IMR-90 (cell line): ENCODE data around the gene KCTD2. TPM values are rescaled to one million over a fixed set of nuclear protein-coding genes. Genes with fewer than 3 reads are reported as not detected.
"Not testable (repeated sequence)": the region's sequence is repeated elsewhere in the genome, so short reads cannot be mapped to it uniquely, and the experiment has no call there.

ENCODE experiments used
- ATAC-seq: fragments of 200-7000 bp; cut with Tn5 transposase; 2 replicates; pipeline ENCODE4 v1.9.1; 2020; ENCODE audit warnings: low read depth, mild to moderate bottlenecking, moderate library complexity
- BruUV-seq: library from RNA; stranded (reverse); fragments of 400-500 nt; replicated peaks from 2 replicates; lab custom pipeline; 2021; lab: Mats Ljungman, UMichigan
- CTCF ChIA-PET: fragments of 300-600 bp; formaldehyde crosslinking; extraction: SDS; loops from one replicate; lab custom pipeline; 2021; ENCODE audit warnings: antibody characterized with exemption; lab: Yijun Ruan, JAX
- POLR2A ChIA-PET: fragments of 300-600 bp; sonication (Branson Sonifier 250); formaldehyde crosslinking; loops from one replicate; lab custom pipeline; 2022; ENCODE audit warnings: antibody characterized with exemption; ENCODE audit not compliant: unreplicated experiment; lab: Charles Lee
- DNase-seq: peaks from one replicate; pipeline ENCODE4 v3.0.0; 2013
- H2AFZ ChIP-seq: replicated peaks from 2 replicates; pipeline ENCODE3; 2013; ENCODE audit warnings: low read length, mild to moderate bottlenecking; ENCODE audit not compliant: poor library complexity
- H2AK5ac ChIP-seq: 2 replicates; pipeline ENCODE4 v1.6.1; 2013; ENCODE audit warnings: low read depth, low read length, inconsistent platforms
- H2AK9ac ChIP-seq: replicated peaks from 2 replicates; pipeline ENCODE3; 2013; ENCODE audit warnings: mild to moderate bottlenecking, low read depth, low read length, moderate library complexity; ENCODE audit not compliant: poor library complexity
- H2BK120ac ChIP-seq: 2 replicates; pipeline ENCODE4 v1.6.1; 2013; ENCODE audit warnings: low read depth, low read length, inconsistent platforms
- H2BK15ac ChIP-seq: 3 replicates; pipeline ENCODE4 v1.6.1; 2013; ENCODE audit warnings: low read depth, low read length, inconsistent platforms
- H2BK20ac ChIP-seq: 2 replicates; pipeline ENCODE4 v1.6.1; 2013; ENCODE audit warnings: low read depth, mild to moderate bottlenecking, inconsistent platforms, low read length, moderate library complexity
- H2BK5ac ChIP-seq: 2 replicates; pipeline ENCODE4 v1.6.1; 2013; ENCODE audit warnings: mild to moderate bottlenecking, low read depth, low read length, inconsistent platforms; ENCODE audit not compliant: poor library complexity, severe bottlenecking
- H3K14ac ChIP-seq: replicated peaks from 2 replicates; pipeline ENCODE4 v1.6.1; 2013; ENCODE audit warnings: low read depth, low read length, inconsistent platforms
- H3K18ac ChIP-seq: 2 replicates; pipeline ENCODE4 v1.6.1; 2013; ENCODE audit warnings: low read depth, low read length, control low read depth
- H3K23ac ChIP-seq: 2 replicates; pipeline ENCODE4 v1.6.1; 2013; ENCODE audit warnings: low read depth, low read length, inconsistent platforms
- H3K27ac ChIP-seq: 2 replicates; pipeline ENCODE4 v1.5.1; 2013; ENCODE audit warnings: mild to moderate bottlenecking, control low read depth, low read length; ENCODE audit not compliant: insufficient read depth
- H3K27me3 ChIP-seq: 2 replicates; pipeline ENCODE4 v1.6.1; 2013; ENCODE audit warnings: low read length; ENCODE audit not compliant: control insufficient read depth, insufficient read depth
- H3K36me3 ChIP-seq: 2 replicates; pipeline ENCODE4 v1.6.1; 2013; ENCODE audit warnings: low read length, mixed read lengths; ENCODE audit not compliant: control insufficient read depth, insufficient read depth
- H3K4ac ChIP-seq: 2 replicates; pipeline ENCODE4 v1.6.1; 2013; ENCODE audit warnings: low read depth, low read length, inconsistent platforms
- H3K4me1 ChIP-seq: 2 replicates; pipeline ENCODE4 v1.6.1; 2013; ENCODE audit warnings: low read length, mixed read lengths; ENCODE audit not compliant: control insufficient read depth, insufficient read depth
- H3K4me2 ChIP-seq: 2 replicates; pipeline ENCODE4 v1.6.1; 2013; ENCODE audit warnings: low read depth, mild to moderate bottlenecking, control low read depth, low read length, moderate library complexity
- H3K4me3 ChIP-seq: 2 replicates; pipeline ENCODE4 v1.5.1; 2013; ENCODE audit warnings: low read depth, mild to moderate bottlenecking, control low read depth, low read length, moderate library complexity; ENCODE audit not compliant: insufficient read depth
- H3K56ac ChIP-seq: 2 replicates; pipeline ENCODE4 v1.6.1; 2013; ENCODE audit warnings: low read length, inconsistent platforms; ENCODE audit not compliant: insufficient read depth; ENCODE audit errors: extremely low read depth
- H3K79me1 ChIP-seq, 2 experiments: 2 replicates each; pipeline ENCODE4 v1.6.1; 2013; ENCODE audit warnings: low read length in 2 of 2, inconsistent platforms in 1 of 2, low read depth in 1 of 2
- H3K9ac ChIP-seq: 2 replicates; pipeline ENCODE4 v1.6.1; 2013; ENCODE audit warnings: low read depth, low read length, control low read depth
- H3K9me1 ChIP-seq: 2 replicates; pipeline ENCODE4 v1.6.1; 2013; ENCODE audit warnings: low read length, inconsistent platforms; ENCODE audit not compliant: insufficient read depth
- H3K9me3 ChIP-seq: 2 replicates; pipeline ENCODE4 v1.6.1; 2013; ENCODE audit warnings: low read length; ENCODE audit not compliant: control insufficient read depth, insufficient read depth
- H4K20me1 ChIP-seq: 2 replicates; pipeline ENCODE4 v1.6.1; 2013; ENCODE audit warnings: low read length, inconsistent platforms; ENCODE audit not compliant: insufficient read depth
- H4K5ac ChIP-seq: 2 replicates; pipeline ENCODE4 v1.6.1; 2013; ENCODE audit warnings: mild to moderate bottlenecking, low read depth, low read length, control low read depth
- H4K8ac ChIP-seq, 2 experiments: 2 replicates each; pipeline ENCODE4 v1.6.1; 2013; ENCODE audit warnings: low read depth in 2 of 2, low read length in 2 of 2, control low read depth in 1 of 2, inconsistent platforms in 1 of 2
- H4K91ac ChIP-seq: 2 replicates; pipeline ENCODE4 v1.6.1; 2013; ENCODE audit warnings: low read depth, low read length, inconsistent platforms; ENCODE audit not compliant: insufficient read depth
- WGBS, 2 experiments: methylation state at CpG; one replicate each; pipeline versions ENCODE4 v1.1.5 to v1.1.7; 2013; ENCODE audit warnings: missing lambda C conversion rate in 2 of 2; ENCODE audit not compliant: insufficient read length in 1 of 2; ENCODE audit errors: extremely low coverage in 2 of 2; 5-methylcytosine and 5-hydroxymethylcytosine counted together
- dilution Hi-C: fragments of 300-500 bp; cut with HindIII; formaldehyde crosslinking; loops from one replicate; pipeline ENCODE4 v1.14.3; 2018; ENCODE audit warnings: low sequenced_read_pairs; ENCODE audit not compliant: unreplicated experiment
- in situ Hi-C: fragments of 300-500 bp; cut with MboI; formaldehyde crosslinking; loops from 3 replicates; pipeline ENCODE4 v1.14.3; 2019; ENCODE audit warnings: low sequenced_read_pairs, inconsistent platforms, mixed read lengths
- intact Hi-C: fragments of 100-400 bp; cut with micrococcal nuclease; formaldehyde crosslinking; loops from 2 replicates; pipeline ENCODE4 v1.10.0; 2022
- polyA plus RNA-seq, 3 experiments: library from polyadenylated mRNA; depleted of rRNA; stranded (reverse); fragments of >200 nt; gene quantifications; 2 replicates each; pipeline ENCODE4 v1.2.3, GENCODE V29; 2012; ENCODE audit warnings: low replicate concordance in 1 of 3
- total RNA-seq: library from RNA; depleted of rRNA; stranded (reverse); fragments of >200 nt; gene quantifications from 2 replicates; pipeline ENCODE4 v1.2.3, GENCODE V29; 2012

KCTD2 gene
- total and polyA plus RNA-seq, 2 of the 4 experiments (the other 2 are of a cell fraction) = 9.1 to 18.4 TPM

- H3K4me2 ChIP-seq, H3K27ac ChIP-seq, in situ Hi-C loops, H4K91ac ChIP-seq, H3K9me3 ChIP-seq, H2BK120ac ChIP-seq, H3K14ac ChIP-seq, H2BK5ac ChIP-seq, H3K18ac ChIP-seq, ATAC-seq, H3K4me1 ChIP-seq, H3K4ac ChIP-seq, H4K5ac ChIP-seq, DNase-seq, H3K56ac ChIP-seq, H2BK15ac ChIP-seq, POLR2A ChIA-PET, H3K23ac ChIP-seq, H2AK9ac ChIP-seq, H4K8ac ChIP-seq, H3K4me3 ChIP-seq, H2AFZ ChIP-seq, H3K79me1 ChIP-seq, dilution Hi-C loops, H3K27me3 ChIP-seq, H3K9ac ChIP-seq, H4K20me1 ChIP-seq, H2AK5ac ChIP-seq, H3K9me1 ChIP-seq, intact Hi-C loops, H2BK20ac ChIP-seq, BruUV-seq, CTCF ChIA-PET: not testable (repeated sequence)
- WGBS, 2 experiments = 100% methylated on average over 2 of the region's 9 CpGs; no CpG with 5 or more reads in 1 of the 2 experiments
- peaks cover 17% of the 10 kb centered on the region for H3K36me3 ChIP-seq
Observed at GRCh38 chr17:75025398-75025734, 21.7 kb upstream of the KCTD2 start.

DNA sequence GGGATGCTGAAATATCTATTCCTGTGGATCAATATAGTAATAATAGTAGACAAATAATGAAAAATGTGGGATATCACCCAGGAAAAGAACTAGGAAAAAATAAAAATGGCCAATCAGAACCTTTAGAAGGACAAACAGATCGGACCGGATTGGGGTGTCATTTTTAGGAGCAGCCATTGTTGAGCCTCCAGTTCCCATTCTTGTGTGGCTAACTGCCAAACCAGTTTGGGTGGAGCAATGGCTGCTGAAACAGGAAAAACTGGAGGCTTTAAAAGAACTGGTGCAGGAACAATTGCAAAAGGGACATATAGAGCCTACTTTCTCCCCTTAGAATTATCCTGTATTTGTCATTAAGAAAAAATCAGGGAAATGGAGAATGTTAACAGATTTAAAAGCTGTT lies 20.4 kb upstream of the KCTD2 start:
- H3K4me3 ChIP-seq, H4K5ac ChIP-seq, H4K91ac ChIP-seq, H3K9me1 ChIP-seq, H4K8ac ChIP-seq, H3K9ac ChIP-seq, H2BK5ac ChIP-seq, H2AK9ac ChIP-seq, H3K14ac ChIP-seq, H4K20me1 ChIP-seq, H3K36me3 ChIP-seq, intact Hi-C loops, H3K4ac ChIP-seq, DNase-seq, H3K18ac ChIP-seq, H2AK5ac ChIP-seq, BruUV-seq, dilution Hi-C loops, H3K79me1 ChIP-seq, H3K4me2 ChIP-seq, CTCF ChIA-PET, H3K23ac ChIP-seq, H3K27ac ChIP-seq, H2BK20ac ChIP-seq, in situ Hi-C loops, H2AFZ ChIP-seq, H3K4me1 ChIP-seq, H3K27me3 ChIP-seq, ATAC-seq, H2BK120ac ChIP-seq, H2BK15ac ChIP-seq, H3K9me3 ChIP-seq, POLR2A ChIA-PET, H3K56ac ChIP-seq: not testable (repeated sequence)
- 93% methylated on average over 2 of the region's 2 CpGs; no CpG with 5 or more reads in 1 of the 2 experiments for WGBS, 2 experiments
